ENCODE data around the gene OR14A2. TPM values are rescaled to one million over a fixed set of nuclear protein-coding genes. Genes with fewer than 3 reads are reported as not detected.
"Not testable (repeated sequence)": the region's sequence is repeated elsewhere in the genome, so short reads cannot be mapped to it uniquely, and the experiment has no call there.

The OR14A2 gene
- total RNA-seq, 1 experiment from 2014 or later, result not detected

DNA sequence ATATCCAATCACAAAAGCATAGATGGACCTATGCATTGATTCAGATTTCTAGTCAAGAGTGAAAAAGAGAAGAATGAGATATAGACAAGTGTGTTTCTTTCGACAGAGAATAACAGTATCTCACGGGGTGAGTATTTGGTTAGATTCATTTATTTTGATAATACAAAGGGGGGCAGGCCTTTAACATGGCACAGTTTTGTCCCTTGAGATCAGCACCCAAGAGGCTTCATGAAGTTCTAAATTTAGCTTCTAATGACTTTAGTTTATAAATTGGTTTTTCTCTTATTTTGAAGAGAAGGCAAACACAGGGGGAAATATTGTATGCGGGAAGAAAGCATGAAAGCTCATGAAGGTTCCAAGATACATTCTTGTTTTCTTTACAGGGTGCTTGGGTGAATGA, 12.5 kb upstream of the OR14A2 start, which contains the start of gene OR1C1:
OR1C1 (minus strand) TSS at position 101 of the 400 bp plus-strand sequence. CDS start 2,150 bp downstream, outside the sequence.
- H3K27me3 Mint-ChIP-seq (ENCODE audit: low read depth), result no peaks in the 10 kb centered on the region; the same call in 1 of the 2 replicates
- peaks cover 57% of the 10 kb centered on the region for H3K9me3 Mint-ChIP-seq
- ChIA-PET POLR2A (no interaction called here), CTCF (no interaction called here)
- no peaks in the 10 kb centered on the region for H3K4me1 Mint-ChIP-seq
- no peak for TF ChIP-seq MYBL2 (CRISPR knock-in tag; IDR thresholded peaks at IDR 0.05)
- TF ChIP-seq AR (CRISPR knock-in tag; IDR thresholded peaks at IDR 0.05), result no peak
- TF ChIP-seq NR2C2 (CRISPR knock-in tag; IDR thresholded peaks at IDR 0.05), result no peak
- TF ChIP-seq, protein P1, sequence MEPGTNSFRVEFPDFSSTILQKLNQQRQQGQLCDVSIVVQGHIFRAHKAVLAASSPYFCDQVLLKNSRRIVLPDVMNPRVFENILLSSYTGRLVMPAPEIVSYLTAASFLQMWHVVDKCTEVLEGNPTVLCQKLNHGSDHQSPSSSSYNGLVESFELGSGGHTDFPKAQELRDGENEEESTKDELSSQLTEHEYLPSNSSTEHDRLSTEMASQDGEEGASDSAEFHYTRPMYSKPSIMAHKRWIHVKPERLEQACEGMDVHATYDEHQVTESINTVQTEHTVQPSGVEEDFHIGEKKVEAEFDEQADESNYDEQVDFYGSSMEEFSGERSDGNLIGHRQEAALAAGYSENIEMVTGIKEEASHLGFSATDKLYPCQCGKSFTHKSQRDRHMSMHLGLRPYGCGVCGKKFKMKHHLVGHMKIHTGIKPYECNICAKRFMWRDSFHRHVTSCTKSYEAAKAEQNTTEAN (CRISPR knock-in tag; IDR thresholded peaks at IDR 0.05), result no peak
- DNase-seq (ENCODE audit: low spot score), result no peak
- no peak for ATAC-seq
- H3K27ac Mint-ChIP-seq, result no peak within 1 kb of the TSS
- H3K4me3 Mint-ChIP-seq, result no peak within 1 kb of the TSS
- H3K36me3 Mint-ChIP-seq, result peaks cover 15% of the 10 kb centered on the region

DNA sequence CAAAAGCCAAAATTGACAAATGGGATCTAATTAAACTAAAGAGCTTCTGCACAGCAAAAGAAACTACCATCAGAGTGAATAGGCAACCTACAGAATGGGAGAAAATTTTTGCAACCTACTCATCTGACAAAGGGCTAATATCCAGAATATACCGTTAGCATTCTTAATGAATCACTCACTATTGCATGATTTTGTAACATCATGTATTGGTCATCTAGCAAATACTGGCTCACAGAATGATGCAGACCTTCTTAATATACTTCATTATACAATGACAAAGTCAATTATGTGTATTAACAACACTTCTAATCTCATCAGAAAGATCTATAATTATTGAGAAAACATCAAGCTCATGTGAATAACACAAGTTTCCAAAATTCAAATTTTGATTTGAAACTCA, 6.4 kb upstream of the OR14A2 start:
- Mint-ChIP-seq H3K36me3 (peaks cover 12% of the 10 kb centered on the region), H3K9me3 (peaks cover 66% of the 10 kb centered on the region)
- H3K27ac Mint-ChIP-seq; POLR2A ChIA-PET; H3K27me3 Mint-ChIP-seq (ENCODE audit: low read depth); H3K4me1 Mint-ChIP-seq; ATAC-seq; DNase-seq (ENCODE audit: low spot score); CTCF ChIA-PET; H3K4me3 Mint-ChIP-seq: not testable (repeated sequence)

- Mint-ChIP-seq H3K9me3 (peaks cover 54% of the 10 kb centered on the region), H3K27me3 (ENCODE audit: low read depth) (no peaks in the 10 kb centered on the region), H3K4me1 (no peaks in the 10 kb centered on the region), H3K36me3 (peaks cover 6% of the 10 kb centered on the region), H3K4me3 (no peak overlapping the region), H3K27ac (no peak overlapping the region)
- no peak for TF ChIP-seq GABPB1 (CRISPR knock-in tag; IDR thresholded peaks at IDR 0.05)
- no peak for TF ChIP-seq JAZF1 (CRISPR knock-in tag; IDR thresholded peaks at IDR 0.05)
- no peak for DNase-seq (ENCODE audit: low spot score)
- CTCF ChIA-PET, result no interaction called here
- ATAC-seq, result no peak
- POLR2A ChIA-PET, result no interaction called here
These were observed 1.9 kb upstream of the OR14A2 start for GRCh38 chr1:247749870-247750269.

DNA sequence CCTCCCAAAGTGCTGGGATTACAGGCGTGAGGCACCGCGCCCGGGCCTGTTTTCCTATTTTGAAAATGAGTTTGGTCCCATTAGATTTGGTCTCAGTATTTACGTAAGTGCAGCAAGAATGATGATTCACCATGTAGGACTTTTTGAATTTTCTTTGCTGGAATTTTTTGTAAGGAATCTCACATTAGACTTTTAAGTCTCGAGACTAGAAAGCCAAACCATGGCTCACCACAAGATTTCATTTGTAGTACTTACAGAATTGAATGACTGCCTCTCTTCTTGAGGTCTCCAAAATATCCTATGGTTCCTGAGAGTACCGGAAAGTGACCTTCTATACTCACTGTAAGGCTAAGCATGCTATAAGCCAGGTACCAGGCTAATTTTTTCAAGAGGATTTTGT, 325 bp downstream of the OR14A2 start:
- ChIA-PET CTCF (no interaction called here), POLR2A (interaction anchor here (0.7 kb wide), 1 partner anchor 497 kb away, joined by 6 read pairs; no protein-coding TSS in a partner anchor)
- DNase-seq (ENCODE audit: low spot score) (no peak), ATAC-seq (no peak)
- no peaks in the 10 kb centered on the region for H3K27me3 Mint-ChIP-seq (ENCODE audit: low read depth)
- no peak overlapping the region for H3K27ac Mint-ChIP-seq
- H3K36me3 Mint-ChIP-seq, result peaks cover 6% of the 10 kb centered on the region
- H3K4me1 Mint-ChIP-seq, result no peaks in the 10 kb centered on the region
- H3K4me3 Mint-ChIP-seq, result no peak overlapping the region
- peaks cover 68% of the 10 kb centered on the region for H3K9me3 Mint-ChIP-seq
- TF ChIP-seq SOX15 (CRISPR knock-in tag; IDR thresholded peaks at IDR 0.05) (no peak), NFATC4 (CRISPR knock-in tag; IDR thresholded peaks at IDR 0.05) (no peak), ETV6 (CRISPR knock-in tag; IDR thresholded peaks at IDR 0.05) (no peak), IRF1 (CRISPR knock-in tag; IDR thresholded peaks at IDR 0.05) (no peak), JUN (CRISPR knock-in tag; IDR thresholded peaks at IDR 0.05) (no peak), ZNF396 (CRISPR knock-in tag; IDR thresholded peaks at IDR 0.05; ENCODE audit: borderline replicate concordance) (no peak), MYBL2 (CRISPR knock-in tag; IDR thresholded peaks at IDR 0.05) (no peak), HMGA2 (CRISPR knock-in tag; IDR thresholded peaks at IDR 0.05) (no peak), CTCF (IDR thresholded peaks at IDR 0.05) (no peak), NR1H2 (CRISPR knock-in tag; IDR thresholded peaks at IDR 0.05) (no peak), ZNF317 (CRISPR knock-in tag; IDR thresholded peaks at IDR 0.05; ENCODE audit: borderline replicate concordance, low read depth) (no peak), ZNF121 (CRISPR knock-in tag; IDR thresholded peaks at IDR 0.05) (no peak), TCF7 (CRISPR knock-in tag; IDR thresholded peaks at IDR 0.05; ENCODE audit: low read depth) (no peak)
- TF ChIP-seq, protein P2, sequence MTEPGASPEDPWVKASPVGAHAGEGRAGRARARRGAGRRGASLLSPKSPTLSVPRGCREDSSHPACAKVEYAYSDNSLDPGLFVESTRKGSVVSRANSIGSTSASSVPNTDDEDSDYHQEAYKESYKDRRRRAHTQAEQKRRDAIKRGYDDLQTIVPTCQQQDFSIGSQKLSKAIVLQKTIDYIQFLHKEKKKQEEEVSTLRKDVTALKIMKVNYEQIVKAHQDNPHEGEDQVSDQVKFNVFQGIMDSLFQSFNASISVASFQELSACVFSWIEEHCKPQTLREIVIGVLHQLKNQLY (CRISPR knock-in tag; IDR thresholded peaks at IDR 0.05), result no peak
- TF ChIP-seq, protein P3, sequence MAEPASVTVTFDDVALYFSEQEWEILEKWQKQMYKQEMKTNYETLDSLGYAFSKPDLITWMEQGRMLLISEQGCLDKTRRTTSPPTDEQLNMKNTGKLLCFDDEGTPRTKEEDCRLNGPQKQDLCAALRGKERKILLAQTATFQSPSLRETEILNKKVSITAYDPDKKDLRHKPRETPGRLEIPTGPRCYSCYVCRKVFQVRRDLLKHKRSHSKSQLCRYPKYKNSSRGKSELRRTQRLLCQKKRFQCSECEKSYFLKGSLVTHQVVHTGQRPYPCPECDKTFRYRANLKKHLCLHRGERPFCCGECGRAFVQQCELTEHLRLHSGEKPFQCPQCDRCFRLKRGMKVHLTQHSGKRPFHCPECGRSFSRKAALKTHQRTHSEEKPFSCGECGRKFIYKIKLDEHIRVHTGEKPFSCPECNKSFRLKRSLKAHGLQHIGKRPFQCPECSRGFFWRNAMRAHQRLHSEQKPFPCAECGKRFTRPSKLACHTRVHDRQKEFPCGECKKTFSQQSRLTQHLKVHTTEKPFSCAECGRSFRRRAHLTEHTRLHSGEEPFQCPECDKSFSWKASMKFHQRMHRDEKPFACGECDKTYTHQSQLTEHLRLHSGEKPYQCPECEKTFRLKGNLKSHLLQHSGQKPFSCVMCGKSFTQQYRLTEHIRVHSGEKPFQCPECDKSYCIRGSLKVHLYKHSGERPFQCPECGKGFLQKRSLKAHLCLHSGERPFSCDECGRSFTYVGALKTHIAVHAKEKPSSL (CRISPR knock-in tag; conservative IDR thresholded peaks at IDR 0.05), result no peak

Measured in WTC11 (cell line).